IgD-negative memory B cell (primary cell): ENCODE results near the gene NHLH2. TPM values are rescaled to one million over a fixed set of nuclear protein-coding genes. Genes with fewer than 3 reads are reported as not detected.

Source experiments
- H3K27ac Mint-ChIP-seq, 3 donors: one replicate each; pipeline ENCODE4 v1.8.0; 2020 to 2022; ENCODE audit warnings: mild to moderate bottlenecking in 3 of 3, mixed read lengths in 3 of 3, moderate library complexity in 1 of 3
- H3K27me3 Mint-ChIP-seq: one replicate; pipeline ENCODE4 v1.8.0; 2021; ENCODE audit warnings: mixed read lengths
- H3K36me3 Mint-ChIP-seq: one replicate; pipeline ENCODE4 v1.8.0; 2020; ENCODE audit warnings: mild to moderate bottlenecking, mixed read lengths
- H3K4me1 Mint-ChIP-seq, 3 donors: one replicate each; pipeline ENCODE4 v1.8.0; 2020 to 2022; ENCODE audit warnings: mixed read lengths in 3 of 3, mild to moderate bottlenecking in 1 of 3
- H3K4me3 Mint-ChIP-seq, 4 donors: one replicate each; pipeline ENCODE4 v1.8.0; 2020 to 2022; ENCODE audit warnings: mild to moderate bottlenecking in 4 of 4, mixed read lengths in 4 of 4, moderate library complexity in 3 of 4
- H3K9me3 Mint-ChIP-seq, 3 donors: one replicate each; pipeline ENCODE4 v1.8.0; 2020 to 2021; ENCODE audit warnings: mixed read lengths in 3 of 3, mild to moderate bottlenecking in 1 of 3
- polyA plus RNA-seq: library from polyadenylated mRNA; unstranded; fragments of 300-500 nt; fragmentation: Illumina TruSeq; gene quantifications from one replicate; pipeline ENCODE4 v1.2.3, GENCODE V29; 2021

Gene NHLH2
- polyA plus RNA-seq, 1 donor from 2014 or later: not detected

- no peak overlapping the region for H3K27ac Mint-ChIP-seq
- peaks cover 30% of the 10 kb centered on the region for H3K27me3 Mint-ChIP-seq
- H3K4me1 Mint-ChIP-seq: peaks cover 0 to 8% (median 4%) of the 10 kb centered on the region in 3 donors
- peaks cover 3% of the 10 kb centered on the region for H3K36me3 Mint-ChIP-seq
- H3K4me3 Mint-ChIP-seq: peak overlapping the region in 3 of 4 donors; percentile 38 to 81 (median 53)
- no peaks in the 10 kb centered on the region for H3K9me3 Mint-ChIP-seq
Observed at GRCh38 chr1:115828101-115829022, 12.6 kb downstream of the NHLH2 start.

DNA sequence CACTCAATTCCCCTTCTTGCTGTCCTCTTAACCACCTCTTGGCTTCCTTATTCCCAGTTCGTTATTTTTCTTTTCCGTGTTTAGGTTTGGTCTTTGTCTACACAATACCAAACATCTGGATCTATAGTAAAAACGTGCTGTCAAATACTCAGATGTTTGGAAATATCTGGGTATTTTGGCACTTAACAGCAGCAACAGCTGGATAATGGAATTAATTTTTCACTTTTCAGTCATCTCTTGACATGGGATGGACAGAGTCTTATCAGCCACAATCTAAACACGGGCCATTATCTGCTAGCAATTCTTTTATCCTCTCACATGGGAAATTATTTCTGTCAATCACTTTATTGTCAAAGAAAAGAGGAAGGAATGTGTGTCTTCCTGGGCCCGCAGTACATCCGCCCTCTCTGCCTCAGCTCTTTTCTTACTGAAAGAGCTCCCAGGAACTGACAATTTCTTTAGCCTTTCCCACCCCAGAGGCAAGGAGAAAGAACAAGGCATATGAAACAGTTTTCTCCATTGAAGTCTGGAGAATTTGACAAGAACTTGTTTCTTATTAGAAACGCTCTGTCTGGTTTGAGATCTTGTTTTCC lies 13.4 kb downstream of the NHLH2 start:
- H3K4me1 Mint-ChIP-seq: peaks cover 0 to 8% (median 7%) of the 10 kb centered on the region in 3 donors
- H3K27ac Mint-ChIP-seq: no peak overlapping the region
- peaks cover 32% of the 10 kb centered on the region for H3K27me3 Mint-ChIP-seq
- peaks cover 3% of the 10 kb centered on the region for H3K36me3 Mint-ChIP-seq
- peaks cover 0 to 4% (median 0%) of the 10 kb centered on the region in 3 donors for H3K9me3 Mint-ChIP-seq
- H3K4me3 Mint-ChIP-seq: peak overlapping the region in 1 of 4 donors; percentile 36

DNA sequence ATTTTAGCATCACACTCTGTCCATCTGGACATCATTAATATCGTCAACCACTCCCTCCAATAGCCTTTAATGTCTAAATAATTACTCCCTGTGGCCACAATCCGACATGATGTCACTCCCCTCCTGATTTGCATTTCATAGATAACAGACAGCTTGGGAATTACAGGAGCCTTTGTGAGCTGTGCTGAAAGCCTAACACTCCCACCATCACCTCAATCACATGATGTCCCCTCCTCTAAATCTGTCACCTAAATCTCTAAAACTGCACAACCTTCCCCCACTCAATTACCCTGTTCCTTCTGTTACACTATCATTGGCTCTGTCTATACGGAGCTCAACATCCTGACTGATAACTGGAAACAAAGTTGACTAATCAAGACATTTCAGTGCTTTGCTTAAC lies 14.3 kb downstream of the NHLH2 start:
- peaks cover 0 to 8% (median 7%) of the 10 kb centered on the region in 3 donors for H3K4me1 Mint-ChIP-seq
- H3K36me3 Mint-ChIP-seq: peaks cover 3% of the 10 kb centered on the region
- H3K27ac Mint-ChIP-seq: no peak overlapping the region
- H3K4me3 Mint-ChIP-seq: no peak overlapping the region
- peaks cover 33% of the 10 kb centered on the region for H3K27me3 Mint-ChIP-seq
- peaks cover 0 to 5% (median 0%) of the 10 kb centered on the region in 3 donors for H3K9me3 Mint-ChIP-seq

GRCh38 chr1:115822117-115822516 lies 18.8 kb downstream of the NHLH2 start:
- peaks cover 10% of the 10 kb centered on the region for H3K27me3 Mint-ChIP-seq
- H3K4me3 Mint-ChIP-seq: no peak overlapping the region
- no peaks in the 10 kb centered on the region for H3K36me3 Mint-ChIP-seq
- H3K27ac Mint-ChIP-seq: no peak overlapping the region
- H3K9me3 Mint-ChIP-seq: peaks cover 0 to 5% (median 0%) of the 10 kb centered on the region in 3 donors
- H3K4me1 Mint-ChIP-seq: peaks cover 0 to 3% (median 0%) of the 10 kb centered on the region in 3 donors

DNA sequence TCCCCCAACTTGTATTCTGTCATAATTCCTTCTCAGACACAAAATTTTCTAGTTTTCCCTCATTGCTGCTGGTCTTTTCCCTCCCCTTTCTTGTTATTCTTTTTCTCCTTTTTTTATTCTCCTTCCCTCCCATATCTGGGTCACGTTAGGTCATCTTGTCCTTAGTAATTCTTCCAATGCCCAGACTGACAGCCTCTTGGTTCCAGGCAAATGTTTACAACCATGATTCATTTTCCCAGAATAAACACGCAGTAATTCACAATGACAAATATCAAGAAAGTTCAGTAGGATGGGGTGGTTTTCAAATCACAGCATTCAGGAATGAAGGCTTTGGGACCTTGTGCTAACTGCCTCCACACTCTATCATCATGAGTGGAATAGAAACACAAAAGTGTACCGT lies 25.2 kb downstream of the NHLH2 start:
- peaks cover 0 to 1% (median 0%) of the 10 kb centered on the region in 3 donors for H3K9me3 Mint-ChIP-seq
- H3K27ac Mint-ChIP-seq: no peak overlapping the region
- H3K36me3 Mint-ChIP-seq: no peaks in the 10 kb centered on the region
- no peak overlapping the region for H3K4me3 Mint-ChIP-seq
- peaks cover 4% of the 10 kb centered on the region for H3K27me3 Mint-ChIP-seq
- H3K4me1 Mint-ChIP-seq: no peaks in the 10 kb centered on the region

- Mint-ChIP-seq H3K36me3 (no peaks in the 10 kb centered on the region), H3K9me3 (peaks cover 0 to 1% (median 0%) of the 10 kb centered on the region in 3 donors), H3K4me1 (no peaks in the 10 kb centered on the region), H3K27ac (no peak overlapping the region), H3K4me3 (no peak overlapping the region), H3K27me3 (peaks cover 4% of the 10 kb centered on the region)
Observed at GRCh38 chr1:115814685-115815398, 26.1 kb downstream of the NHLH2 start.

- Mint-ChIP-seq H3K27me3 (peaks cover 6% of the 10 kb centered on the region), H3K36me3 (no peaks in the 10 kb centered on the region), H3K4me1 (no peaks in the 10 kb centered on the region), H3K27ac (no peak overlapping the region), H3K9me3 (peaks cover 0 to 1% (median 0%) of the 10 kb centered on the region in 3 donors), H3K4me3 (no peak overlapping the region)
Observed at GRCh38 chr1:115813727-115814126, 27.2 kb downstream of the NHLH2 start.

GRCh38 chr1:115811140-115811828 lies 29.6 kb downstream of the NHLH2 start:
- Mint-ChIP-seq H3K27me3 (peaks cover 4% of the 10 kb centered on the region), H3K36me3 (no peaks in the 10 kb centered on the region), H3K9me3 (peaks cover 0 to 1% (median 0%) of the 10 kb centered on the region in 3 donors), H3K4me3 (no peak overlapping the region), H3K4me1 (no peaks in the 10 kb centered on the region), H3K27ac (no peak overlapping the region)

DNA sequence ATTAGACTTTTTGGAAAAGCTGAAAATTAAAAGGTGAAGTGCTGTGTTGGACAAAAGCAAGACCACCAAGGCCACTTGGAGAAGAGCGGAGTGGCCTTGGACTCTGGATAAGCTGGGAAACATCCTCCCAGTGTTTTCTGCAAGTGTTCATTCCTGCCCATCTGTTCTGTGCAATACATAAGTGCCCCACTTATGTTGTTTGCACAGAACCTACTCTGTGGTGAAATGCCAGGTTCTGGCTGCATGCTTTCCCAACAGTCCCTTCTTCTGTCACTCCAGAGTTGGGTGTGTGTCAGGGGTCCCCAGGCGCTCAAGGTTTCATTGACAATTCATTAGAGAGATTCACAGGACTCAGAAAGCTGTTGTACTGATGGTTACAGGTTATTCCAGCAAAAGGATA lies 30.3 kb downstream of the NHLH2 start:
- Mint-ChIP-seq H3K36me3 (no peaks in the 10 kb centered on the region), H3K27ac (no peak overlapping the region), H3K4me3 (no peak overlapping the region), H3K9me3 (no peaks in the 10 kb centered on the region), H3K4me1 (no peaks in the 10 kb centered on the region), H3K27me3 (peaks cover 4% of the 10 kb centered on the region)

DNA sequence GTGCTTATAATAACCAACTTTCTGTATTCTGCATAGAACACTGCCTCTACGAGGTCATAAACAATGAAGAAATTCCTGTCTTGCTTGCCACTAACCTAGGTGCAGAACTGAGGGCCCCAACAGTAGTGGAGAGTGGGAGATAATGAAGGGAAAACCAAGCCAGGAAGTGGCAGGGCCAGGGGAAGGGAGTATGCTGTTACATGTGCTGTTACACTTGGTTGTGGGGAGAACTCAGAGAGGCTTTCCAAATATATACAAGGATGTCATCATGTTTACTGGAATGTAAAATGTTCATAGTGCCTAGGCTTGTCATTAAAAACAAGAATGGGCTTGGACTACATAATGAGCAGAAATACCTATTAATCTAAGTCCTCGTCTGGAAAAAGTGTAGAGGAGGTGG lies 31.1 kb downstream of the NHLH2 start:
- Mint-ChIP-seq H3K27ac (no peak overlapping the region), H3K27me3 (peaks cover 3% of the 10 kb centered on the region), H3K36me3 (no peaks in the 10 kb centered on the region), H3K4me3 (no peak overlapping the region), H3K9me3 (no peaks in the 10 kb centered on the region), H3K4me1 (no peaks in the 10 kb centered on the region)

DNA sequence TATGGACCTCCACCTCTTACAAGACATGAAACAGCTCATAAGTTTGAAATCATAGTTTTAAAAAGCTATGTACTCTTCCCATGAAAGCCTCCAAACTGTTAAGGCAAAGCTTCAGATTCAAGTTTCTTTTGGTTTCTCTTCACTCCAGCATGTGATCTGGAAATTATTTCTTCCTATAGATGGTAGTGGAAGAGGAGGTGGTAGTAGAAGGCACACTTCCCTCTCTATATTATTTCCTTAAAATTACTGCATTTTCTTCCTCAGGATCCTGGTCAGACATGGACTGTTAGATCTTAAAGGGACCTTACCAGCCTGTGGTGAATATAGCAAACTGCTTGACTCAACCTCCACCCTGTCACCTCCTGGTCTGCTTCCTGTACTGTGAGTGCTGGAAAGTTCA lies 31.9 kb downstream of the NHLH2 start:
- Mint-ChIP-seq H3K9me3 (no peaks in the 10 kb centered on the region), H3K4me3 (no peak overlapping the region), H3K4me1 (no peaks in the 10 kb centered on the region), H3K36me3 (no peaks in the 10 kb centered on the region), H3K27ac (no peak overlapping the region), H3K27me3 (peaks cover 6% of the 10 kb centered on the region)

GRCh38 chr1:115807723-115808122 lies 33.2 kb downstream of the NHLH2 start:
- Mint-ChIP-seq H3K9me3 (no peaks in the 10 kb centered on the region), H3K36me3 (no peaks in the 10 kb centered on the region), H3K27me3 (peaks cover 5% of the 10 kb centered on the region), H3K4me1 (no peaks in the 10 kb centered on the region), H3K27ac (no peak overlapping the region), H3K4me3 (no peak overlapping the region)

DNA sequence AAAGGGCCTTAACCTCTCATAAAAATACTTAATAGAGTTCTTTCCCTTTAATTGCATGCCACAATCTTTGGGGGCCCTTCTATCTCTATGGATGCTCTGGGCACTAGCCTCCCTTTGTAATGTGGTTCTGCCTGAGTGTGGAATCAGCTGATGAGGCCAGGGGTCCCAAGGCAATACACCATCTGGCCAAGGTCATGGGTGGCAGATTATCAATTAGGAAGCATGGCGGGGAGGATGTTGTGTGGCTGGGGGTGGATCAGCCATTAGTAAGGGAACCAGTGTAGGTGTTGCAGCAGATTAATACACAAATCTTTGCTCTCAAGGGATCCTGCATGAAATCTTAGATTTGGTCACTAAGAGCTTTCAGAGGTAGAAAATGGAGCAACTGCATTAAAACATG lies 35.3 kb downstream of the NHLH2 start:
- Mint-ChIP-seq H3K9me3 (no peaks in the 10 kb centered on the region), H3K27me3 (peaks cover 5% of the 10 kb centered on the region), H3K36me3 (no peaks in the 10 kb centered on the region)

DNA sequence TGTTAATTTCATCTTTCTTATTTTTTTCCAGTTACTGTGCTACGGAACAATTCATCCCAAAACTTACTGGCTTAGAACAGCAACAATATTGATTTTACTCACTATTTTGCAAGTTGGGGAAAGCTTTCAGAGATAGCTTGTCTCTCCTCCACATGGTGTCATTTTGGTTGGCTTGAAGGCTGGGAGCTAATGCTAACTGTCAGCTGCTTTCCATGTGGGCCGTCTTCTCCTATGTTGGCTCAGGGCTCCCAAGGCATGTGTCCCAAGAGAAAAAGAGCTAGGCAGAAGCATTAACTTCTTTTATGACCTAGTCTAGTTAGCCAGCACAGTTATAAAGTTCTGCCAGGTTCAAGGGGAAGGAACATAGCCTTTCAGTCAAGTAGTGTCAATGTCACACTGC lies 38.5 kb downstream of the NHLH2 start:
- no peaks in the 10 kb centered on the region for H3K36me3 Mint-ChIP-seq

More for the DNA sequence above, 35.3 kb downstream of the NHLH2 start:
- Mint-ChIP-seq H3K4me1 (no peaks in the 10 kb centered on the region), H3K4me3 (no peak overlapping the region), H3K27ac (no peak overlapping the region)

More for the DNA sequence above, 38.5 kb downstream of the NHLH2 start:
- no peak overlapping the region for H3K27ac Mint-ChIP-seq
- H3K27me3 Mint-ChIP-seq: peaks cover 3% of the 10 kb centered on the region
- H3K4me3 Mint-ChIP-seq: no peak overlapping the region
- no peaks in the 10 kb centered on the region for H3K9me3 Mint-ChIP-seq
- no peaks in the 10 kb centered on the region for H3K4me1 Mint-ChIP-seq
